HL-60/S4 (cell line): ENCODE data around the gene SMARCA2.

Experiments
- in situ Hi-C: fragments of 300-500 bp; cut with MboI; formaldehyde crosslinking; loops from 2 replicates; pipeline ENCODE4 v1.14.3; 2022; ENCODE audit warnings: low sequenced_read_pairs

Gene SMARCA2

DNA sequence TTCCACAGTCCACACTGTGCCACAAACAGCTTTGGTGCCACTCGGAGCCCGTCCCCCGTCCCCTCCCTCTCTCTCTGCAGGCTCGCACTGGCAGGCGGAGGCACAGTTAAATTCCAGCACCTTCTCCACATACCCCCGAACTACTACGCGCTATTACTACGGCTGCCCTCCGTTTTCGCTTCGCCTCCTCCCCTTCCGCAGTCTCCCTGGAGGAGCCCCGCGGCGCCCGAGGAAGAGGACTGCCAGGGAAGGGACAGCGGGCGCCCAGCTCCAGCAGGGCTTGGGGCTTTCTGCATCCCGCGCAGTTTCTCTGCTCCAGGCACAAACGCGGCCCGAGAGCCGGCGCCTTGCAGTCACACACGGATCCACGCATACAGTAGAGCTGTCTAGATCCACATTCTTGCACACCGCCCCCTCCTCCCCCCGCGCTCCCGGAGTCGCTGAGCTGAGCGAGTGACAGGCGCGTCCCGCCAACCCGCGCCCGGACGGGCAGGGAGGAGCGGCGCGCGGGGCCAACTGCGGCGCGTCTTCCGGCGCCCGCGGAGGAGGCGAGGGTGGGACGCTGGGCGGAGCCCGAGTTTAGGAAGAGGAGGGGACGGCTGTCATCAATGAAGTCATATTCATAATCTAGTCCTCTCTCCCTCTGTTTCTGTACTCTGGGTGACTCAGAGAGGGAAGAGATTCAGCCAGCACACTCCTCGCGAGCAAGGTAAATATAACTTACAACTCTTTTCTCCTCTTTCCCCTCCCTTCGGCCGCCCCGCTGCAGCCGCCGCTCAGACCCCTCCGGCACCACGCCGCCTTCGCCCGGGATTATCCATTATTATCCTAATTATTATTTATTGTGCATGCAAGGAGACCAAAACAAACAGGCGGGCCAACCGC lies at the start of gene SMARCA2:
Gene SMARCA2, plus strand, starts transcription at position 652 of the 885 bp plus-strand sequence. CDS start 13,676 bp downstream, outside the sequence.
- in situ Hi-C loops, result no loop called here

DNA sequence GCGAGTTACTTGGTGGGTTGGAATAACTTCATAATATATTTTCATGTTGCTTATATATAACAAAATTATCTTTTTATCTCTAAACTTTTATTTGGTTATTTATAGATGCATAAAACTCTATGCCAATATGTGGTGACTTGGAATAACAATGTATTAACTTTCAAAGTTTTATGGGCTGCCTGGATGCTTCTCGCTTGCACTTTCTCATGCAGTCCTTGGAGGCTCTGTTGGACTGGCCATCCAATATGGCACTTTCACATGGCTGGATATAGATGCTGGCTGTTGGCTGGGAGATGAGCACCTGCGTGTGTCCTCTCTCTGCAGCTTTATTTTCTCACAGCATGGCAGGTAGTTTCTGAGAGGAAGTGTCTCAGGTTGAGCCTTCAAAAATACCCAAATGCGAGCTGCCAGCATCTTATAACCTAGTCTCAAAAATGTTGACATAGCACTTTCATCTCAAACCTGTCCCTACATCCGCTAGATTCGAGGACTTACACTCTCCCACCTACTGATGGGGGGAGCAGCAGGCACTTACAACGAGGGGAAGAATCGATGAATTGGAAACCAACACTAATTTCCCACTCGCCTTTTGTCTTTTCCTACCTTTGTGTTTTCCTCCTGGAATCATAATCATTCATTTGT lies 48.3 kb upstream of the SMARCA2 start:
- in situ Hi-C loops, result no loop called here

DNA sequence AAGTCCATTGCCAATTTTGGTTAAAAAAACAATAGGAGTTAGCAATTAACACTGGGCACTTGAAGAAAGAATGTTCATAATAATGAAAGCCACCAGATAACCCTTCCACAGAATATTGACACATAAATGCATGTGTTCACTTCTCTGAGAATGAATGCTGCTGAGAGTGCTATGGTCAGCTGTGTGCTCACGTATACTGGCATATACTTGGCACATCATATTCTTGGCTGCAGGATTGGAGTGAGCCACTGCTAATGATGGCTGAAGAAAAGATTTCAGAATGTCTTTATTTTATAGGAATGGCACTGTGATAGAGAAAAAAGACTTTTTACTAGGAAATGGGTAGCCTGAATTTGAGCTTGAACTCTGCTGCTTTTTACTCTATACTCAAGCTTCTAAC lies 46.0 kb upstream of the SMARCA2 start:
- in situ Hi-C loops, result no loop called here

DNA sequence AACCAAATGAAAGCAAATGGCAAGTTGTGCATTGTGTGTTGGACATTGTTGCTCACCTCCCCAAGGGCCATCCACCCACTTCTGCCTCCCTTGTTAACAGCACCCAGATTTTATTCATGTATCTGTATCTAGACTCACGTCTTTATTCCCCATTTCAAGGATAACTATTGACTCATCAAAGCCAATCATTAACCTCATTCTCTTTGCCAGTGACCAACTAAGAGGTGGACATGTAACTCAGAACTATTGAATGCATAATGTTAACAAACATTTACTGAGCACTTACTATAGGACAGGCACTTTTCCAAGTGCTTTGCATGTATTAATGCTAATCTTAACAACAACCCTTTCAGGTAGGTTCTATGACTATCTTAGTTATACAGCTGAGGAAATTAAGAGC lies 45.2 kb upstream of the SMARCA2 start:
- in situ Hi-C loops, result no loop called here

DNA sequence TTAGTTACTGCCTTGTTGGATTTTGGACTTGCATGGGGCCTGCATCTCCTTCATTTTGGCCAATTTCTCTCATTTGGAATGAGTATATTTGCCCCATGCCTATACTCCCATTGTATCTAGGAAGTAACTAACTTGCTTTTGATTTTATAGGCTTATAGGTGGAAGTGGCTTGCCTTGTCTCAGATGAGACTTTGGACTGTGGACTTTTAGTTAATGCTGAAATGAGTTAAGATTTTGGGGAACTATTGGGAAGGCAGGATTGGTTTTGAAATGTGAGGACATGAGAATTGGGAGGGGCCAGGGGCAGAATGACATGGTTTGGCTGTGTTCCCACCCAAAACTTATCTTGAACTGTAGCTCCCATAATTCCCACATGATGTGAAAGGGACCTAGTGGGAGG lies 42.5 kb upstream of the SMARCA2 start:
- in situ Hi-C loops, result no loop called here

DNA sequence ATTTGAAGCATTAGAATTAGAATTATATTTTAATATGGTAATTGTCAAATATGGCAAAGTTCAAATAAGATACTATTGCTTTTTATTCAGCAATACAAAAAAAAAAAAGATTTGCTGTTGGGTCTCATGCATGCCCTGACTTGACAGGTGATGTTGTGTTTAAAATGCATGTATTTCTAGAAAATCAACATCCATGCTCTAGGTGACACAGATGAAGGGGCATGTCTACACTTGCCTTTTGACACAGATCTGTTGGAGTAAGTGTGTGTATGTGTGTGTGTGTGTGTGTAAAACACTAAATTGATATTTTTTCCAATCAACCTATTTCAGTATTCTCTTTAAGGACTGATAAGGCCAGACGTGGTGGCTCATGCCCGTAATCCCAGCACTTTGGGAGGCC lies 38.1 kb upstream of the SMARCA2 start:
- in situ Hi-C loops, result no loop called here

DNA sequence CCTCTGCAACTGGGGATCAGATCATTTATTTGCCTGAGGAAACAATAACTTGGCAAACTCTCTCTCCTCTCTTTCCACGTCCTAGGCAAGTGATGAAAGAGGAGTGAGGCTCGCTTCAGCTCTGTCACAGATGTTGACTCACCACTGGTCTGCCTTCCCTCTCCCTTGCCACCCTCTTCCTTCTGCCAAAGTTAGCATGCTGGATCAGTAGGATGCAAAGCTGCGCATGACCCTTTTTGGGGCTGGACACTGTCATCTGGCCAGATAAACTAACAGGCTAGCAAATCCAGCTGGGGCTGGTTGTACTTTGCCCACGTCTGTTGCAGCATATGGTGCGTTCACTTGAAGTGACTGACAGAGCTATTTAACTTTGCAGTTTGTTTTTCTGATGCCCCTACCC lies 36.2 kb upstream of the SMARCA2 start:
- in situ Hi-C loops, result no loop called here

DNA sequence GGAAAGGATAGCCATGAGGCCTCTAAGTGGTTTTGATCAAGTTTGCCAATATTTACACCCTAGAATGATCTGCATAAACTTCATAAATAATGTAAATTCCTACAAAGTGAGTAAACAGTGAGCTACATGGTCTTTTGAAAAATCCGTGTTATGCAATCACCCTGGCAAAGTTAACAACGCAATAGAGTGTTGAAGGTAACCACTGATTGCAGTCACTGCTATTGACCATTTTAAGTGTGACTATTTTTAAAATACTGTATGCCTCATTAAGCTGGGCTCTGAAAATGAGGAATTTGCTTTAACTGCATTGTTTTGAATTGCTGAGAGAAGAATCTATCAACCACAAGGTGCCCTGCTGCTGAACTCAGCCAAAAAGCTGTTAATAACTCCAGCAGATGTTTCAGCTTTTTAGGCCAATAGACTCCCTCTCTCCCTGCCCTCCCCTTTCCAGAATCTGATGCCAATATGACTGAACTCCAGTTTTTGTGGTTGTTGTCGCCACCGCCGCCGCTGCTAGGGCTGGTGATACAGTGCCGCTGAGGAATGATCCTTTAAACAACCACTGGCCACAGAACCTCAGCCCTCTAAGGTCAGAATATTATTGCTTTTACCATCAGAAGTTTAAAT lies 35.3 kb upstream of the SMARCA2 start:
- in situ Hi-C loops, result no loop called here

DNA sequence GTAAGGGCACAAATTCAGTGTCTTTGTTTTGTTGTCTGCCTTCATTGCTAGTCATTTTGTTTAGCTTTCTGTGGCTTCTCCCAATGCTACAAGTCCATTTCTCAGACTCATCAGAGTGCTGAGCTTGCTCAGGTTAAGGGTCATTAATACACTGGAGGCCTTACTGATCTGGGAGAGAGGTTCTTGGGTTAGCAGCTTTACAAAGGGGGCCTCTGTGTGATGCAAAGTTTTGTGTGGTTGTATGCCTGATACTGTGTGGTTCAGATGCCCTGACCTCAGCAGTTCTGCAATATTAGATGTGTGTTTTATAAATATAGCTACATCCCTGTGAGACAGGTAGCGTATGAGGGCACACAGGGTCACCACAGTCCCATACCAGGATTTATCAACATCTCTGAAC lies 34.8 kb upstream of the SMARCA2 start:
- in situ Hi-C loops, result no loop called here

DNA sequence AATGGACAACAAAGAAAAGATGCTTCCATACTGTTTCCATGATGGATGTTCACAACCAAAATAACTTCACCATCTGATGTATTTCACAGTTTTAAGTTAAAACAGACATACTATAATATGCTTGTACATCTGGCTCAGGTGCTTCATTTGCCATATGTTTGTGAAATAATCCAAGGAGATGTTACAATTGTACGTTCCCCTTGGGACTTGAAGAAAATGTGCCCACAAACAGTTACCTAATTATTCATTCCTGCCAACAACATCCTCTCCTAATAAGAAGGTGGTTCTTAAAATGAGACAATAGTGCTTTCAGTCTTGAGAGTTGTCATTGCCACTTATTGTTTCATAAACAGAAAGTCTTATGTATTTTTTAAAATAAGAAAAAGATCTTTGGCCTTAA lies 33.1 kb upstream of the SMARCA2 start:
- in situ Hi-C loops, result no loop called here

DNA sequence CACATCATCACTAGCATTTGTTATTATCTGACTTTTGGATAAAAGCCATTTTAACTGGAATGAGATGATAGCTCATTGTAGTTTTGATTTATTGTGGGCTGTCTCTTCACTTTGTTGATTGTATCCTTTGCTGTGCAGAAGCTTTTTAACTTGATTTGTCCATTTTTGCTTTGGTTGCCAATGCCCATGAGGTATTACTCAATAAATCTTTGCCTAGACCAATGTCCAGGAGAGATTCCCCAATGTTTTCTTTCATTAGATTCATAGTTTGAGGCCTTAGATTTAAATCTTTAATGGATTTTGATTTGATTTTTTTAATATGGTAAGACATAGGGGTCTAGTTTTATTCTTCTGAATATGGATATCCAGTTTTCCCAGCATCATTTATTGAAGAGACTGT lies 28.8 kb upstream of the SMARCA2 start:
- in situ Hi-C loops, result no loop called here

DNA sequence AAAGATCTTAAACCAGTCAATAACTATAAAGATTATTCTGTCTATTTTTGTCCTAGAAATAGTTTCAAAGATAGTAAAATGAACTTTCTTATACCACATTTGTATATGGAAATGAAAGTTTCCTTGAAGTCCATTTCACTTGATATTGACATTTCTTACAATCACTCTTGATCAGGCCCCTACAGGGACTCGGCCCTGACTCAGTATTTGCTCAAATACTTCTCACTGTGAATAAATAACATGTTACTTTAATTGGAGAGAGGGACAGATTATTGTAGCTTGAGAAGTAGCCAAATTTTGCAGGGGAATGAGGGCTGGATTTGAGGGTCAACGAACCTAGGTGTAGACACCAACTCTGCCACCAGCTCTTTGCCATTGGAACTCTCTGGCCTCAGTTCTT lies 25.6 kb upstream of the SMARCA2 start:
- in situ Hi-C loops, result no loop called here

DNA sequence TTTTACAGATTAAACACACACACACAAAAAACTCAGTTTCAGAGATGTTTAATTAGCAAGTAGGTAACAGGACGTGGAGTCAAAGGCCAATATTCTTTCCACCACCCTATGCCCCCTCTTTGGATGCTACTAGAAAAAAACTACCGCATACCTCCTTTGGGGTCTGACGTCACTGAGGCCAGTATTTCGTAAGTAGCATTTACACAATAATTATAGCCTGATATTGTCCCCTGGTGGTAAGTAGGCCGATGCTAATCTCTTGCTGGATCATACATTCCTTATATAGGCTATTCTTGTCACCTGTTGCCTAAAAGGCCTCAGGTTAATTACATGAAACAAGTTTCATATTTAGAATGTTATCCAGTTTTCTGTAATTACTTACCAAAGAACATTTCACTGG lies 21.0 kb upstream of the SMARCA2 start:
- in situ Hi-C loops, result no loop called here

DNA sequence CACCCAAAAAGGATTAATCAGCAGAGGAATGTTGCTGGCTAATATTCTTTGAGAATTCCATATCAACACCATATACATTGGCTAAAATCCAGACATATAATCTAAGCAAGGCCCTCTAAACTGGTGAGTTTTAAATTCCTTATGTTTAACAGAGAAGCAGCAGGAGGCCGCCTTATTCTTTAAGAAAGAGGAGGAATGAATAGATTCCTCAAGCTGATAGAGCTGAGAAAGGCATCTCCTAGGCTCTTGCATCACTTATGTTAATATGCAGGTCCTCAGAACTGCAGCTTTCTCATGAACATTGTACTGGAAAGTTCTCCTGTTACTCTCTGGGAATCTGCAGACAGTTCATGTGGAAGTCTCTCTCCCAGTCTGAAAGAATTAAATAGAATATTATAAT lies 20.1 kb upstream of the SMARCA2 start:
- in situ Hi-C loops, result no loop called here

DNA sequence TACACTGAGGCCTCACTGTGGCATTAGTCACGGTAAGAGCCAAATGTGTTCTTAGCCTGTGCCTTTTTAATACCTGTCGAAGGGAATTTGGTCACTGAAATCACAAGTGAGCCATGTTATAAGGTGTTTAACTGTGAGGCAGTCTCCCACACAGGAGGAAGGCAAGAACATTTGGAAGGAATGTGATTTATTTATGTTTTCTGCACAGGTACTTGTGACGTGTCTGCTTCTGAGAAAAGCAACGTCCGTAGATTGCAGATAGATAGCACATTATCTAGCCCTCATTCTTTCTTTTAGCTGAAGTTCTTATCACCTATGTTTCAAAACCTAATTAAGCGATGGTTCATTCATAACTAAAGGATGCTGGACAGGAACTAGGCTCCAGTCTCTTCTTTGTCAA lies 19.0 kb upstream of the SMARCA2 start:
- in situ Hi-C loops, result no loop called here

DNA sequence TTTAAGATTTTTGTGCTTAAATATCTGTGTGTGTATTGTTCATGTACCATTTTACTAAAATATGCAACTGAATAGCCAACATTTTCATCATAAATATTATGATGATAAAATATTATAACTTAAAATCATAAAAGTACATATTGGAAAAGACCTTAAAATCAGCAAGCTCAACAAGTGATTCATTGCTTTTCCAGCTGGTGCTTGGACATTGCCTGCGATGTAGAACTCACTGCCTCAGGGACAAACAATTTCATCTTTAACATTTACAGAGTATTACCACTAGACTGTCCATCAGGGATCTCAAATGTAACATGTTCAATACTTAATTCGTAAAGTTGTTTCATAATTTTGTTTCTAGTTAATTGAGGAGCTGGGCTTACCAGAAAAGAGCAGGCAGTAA lies 17.5 kb upstream of the SMARCA2 start:
- in situ Hi-C loops, result no loop called here

DNA sequence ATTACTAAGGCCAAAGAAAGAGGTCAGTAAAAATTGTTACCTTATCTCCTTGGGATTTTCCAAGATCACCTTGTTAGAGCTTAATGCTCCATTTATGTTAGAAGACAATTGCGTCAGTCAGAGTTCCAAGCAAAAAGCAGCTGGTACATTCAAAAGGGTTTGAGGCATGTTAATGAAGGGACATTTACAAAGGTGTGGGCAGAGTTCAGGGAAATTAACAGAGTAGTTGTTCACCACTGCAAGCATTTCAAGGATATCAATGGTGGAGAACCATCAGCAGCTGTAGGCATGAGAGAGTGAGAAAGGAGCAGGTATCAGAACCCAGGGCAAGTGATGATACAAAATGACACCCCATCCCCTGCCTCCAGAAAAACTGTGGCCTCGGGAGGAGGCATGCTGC lies 17.0 kb upstream of the SMARCA2 start:
- in situ Hi-C loops, result no loop called here

DNA sequence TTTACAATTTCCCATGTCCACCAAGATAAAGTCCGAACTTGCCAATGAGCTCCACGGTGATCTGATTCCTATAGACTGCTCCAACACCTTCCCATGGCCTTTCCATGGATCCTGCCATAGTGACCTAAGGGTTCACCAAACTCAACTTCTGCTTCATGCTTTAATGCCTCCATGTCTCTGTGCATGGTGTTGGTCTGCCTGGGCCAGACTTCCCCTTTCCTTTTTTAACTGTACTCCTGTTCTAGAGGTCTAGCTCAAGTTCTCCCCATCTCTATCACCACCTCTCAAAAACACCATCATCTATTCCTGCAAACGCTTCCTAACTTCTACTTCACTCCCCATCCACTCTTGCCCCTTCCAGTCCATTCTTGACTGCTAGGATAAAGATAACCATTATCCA lies 14.8 kb upstream of the SMARCA2 start:
- in situ Hi-C loops, result no loop called here

DNA sequence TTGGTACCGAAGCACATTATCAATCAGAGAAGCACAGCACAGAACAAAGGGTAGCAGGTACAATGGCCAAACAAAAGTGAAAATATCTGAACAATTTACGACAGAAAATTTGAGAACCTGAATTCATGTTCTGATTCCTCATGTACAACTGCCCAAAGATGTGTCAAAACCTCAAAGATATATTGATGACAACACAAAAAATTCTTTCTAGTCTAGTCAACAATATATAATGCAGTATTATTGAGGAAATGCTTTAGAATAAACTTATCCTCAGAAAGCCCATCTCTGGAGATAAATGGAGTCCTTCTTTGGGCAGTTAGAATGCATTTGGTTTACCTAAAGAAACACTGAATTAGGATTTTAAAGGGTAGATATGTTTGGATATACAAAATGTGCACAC lies 6.8 kb upstream of the SMARCA2 start:
- in situ Hi-C loops, result no loop called here

DNA sequence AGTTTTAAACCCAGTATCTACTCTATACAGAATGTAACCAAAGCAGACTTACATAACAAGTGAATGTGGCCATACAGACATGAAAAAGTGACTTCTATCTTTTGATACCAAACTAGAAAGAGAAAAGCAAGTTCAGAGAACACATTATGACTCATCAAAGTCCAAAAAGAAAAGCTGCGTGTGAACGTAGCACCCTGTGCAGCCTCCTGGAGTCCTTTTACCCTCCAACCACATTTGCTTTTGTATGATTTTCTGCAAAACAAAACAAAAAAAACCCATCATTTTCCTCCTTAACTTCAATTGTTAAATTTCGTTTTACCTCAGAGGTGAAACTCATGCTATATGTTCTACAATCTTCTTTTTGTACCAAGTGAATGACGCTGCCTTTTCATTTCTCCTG lies 2.8 kb upstream of the SMARCA2 start:
- in situ Hi-C loops, result no loop called here

DNA sequence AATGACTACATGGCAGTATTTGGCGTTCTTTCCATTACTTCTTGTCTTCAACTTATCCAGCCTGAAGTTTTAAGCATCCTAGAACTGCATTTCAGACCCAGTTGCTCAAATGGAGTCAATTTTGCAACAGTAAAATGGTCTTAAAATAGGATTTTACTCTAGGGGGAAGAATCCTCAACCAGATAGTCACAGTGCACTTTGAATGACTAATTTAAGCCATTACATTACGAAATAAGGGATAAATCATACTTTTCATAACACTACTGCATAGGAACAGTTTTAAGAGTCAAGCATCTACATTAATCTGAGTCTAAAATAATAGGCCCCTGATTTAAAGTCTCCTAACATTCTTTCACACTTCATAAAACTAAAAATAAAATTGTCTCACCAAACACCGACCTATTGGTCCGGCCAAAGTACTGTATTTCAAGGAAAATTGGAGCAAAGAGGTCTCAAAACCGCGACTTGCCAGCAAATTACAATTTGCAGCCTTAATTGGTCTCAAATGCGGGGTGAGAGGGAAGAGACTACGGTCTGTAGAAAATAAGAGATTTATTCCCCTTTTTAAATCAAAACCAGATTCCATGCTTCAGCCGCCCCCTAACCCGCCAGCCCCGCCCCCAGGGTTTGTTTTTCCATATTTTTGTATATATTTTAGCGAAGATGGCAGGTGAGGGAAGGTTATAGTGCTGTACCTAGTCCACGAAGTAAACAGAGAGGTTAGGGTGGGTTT lies 1.2 kb upstream of the SMARCA2 start:
- in situ Hi-C loops, result no loop called here
